Measurements from ENCODE around the gene RGPD5.
"Not testable (repeated sequence)": the region's sequence is repeated elsewhere in the genome, so short reads cannot be mapped to it uniquely, and the experiment has no call there.

- not testable (repeated sequence) for TF ChIP-seq CTCF (IDR thresholded peaks at IDR 0.05; ENCODE audit: insufficient read depth, low read length); POLR2AphosphoS5 (IDR thresholded peaks at IDR 0.05; ENCODE audit: low read depth); GABPA (IDR thresholded peaks at IDR 0.05; ENCODE audit: low read depth); REST (IDR thresholded peaks at IDR 0.05; ENCODE audit: insufficient replicate concordance, low read depth); SPI1 (IDR thresholded peaks at IDR 0.05; ENCODE audit: borderline replicate concordance, low read depth)
Measured at GRCh38 chr2:109751572-109751971, 42.5 kb upstream of the RGPD5 start.

Data from HL-60 (cell line).